Stimulated activated CD8-positive, alpha-beta memory T cell treated with anti-CD3 and anti-CD28 coated beads, Interleukin-7, amount 100 ng/mL, for 24 hours (primary cell): ENCODE data around the gene EMC6.
A peak's percentile ranks its signal among the peaks of the same experiment; 100 is the strongest.

Experiments
- DNase-seq: peaks from one replicate; pipeline ENCODE4 v3.0.0-alpha.2; 2020; ENCODE audit warnings: low read depth

The EMC6 gene

DNA sequence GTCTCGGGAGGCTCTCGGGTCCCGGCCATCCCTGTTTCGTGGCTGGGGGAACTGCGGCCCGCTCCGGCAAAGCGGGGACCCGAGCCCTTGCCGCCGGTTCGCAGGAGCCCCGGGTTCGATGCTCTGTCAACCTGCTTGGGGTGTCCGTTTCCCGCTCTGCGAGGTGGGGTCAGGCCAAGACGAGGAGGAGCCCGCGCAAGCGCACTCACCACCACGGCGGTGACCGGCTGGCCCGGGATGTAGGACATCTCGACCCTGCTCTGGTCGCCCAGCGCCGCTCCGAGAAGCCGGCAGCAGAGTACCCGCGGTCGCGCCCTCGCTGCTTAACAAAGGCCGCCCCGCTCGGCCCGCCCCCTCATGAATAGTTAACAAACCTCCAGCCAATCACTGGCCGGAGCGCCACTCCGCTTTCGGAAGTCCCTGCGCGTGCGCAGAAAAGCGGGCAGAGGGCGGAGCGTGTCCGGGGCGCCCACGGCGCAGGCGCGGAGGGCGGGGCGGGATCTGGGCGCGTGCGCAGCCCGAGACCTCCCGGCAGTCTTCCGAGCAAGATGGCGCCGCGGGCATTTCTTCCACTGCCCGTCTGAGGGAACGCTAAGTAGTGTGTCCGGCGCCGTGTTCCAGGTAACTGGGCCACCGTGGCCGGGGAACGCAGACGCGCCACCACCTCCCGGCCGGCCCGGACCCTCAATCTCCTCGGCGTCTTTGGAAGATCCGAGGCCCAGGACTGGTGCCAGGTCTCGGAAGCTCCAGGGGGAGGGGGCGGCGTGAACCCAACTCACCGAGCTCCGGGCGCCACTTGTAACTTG lies at the start of gene EMC6, which contains the start of gene TAX1BP3:
TSS of gene EMC6 (plus strand) at position 534 of the 806 bp plus-strand sequence. CDS start 335 bp downstream, outside the sequence.
TSS of gene TAX1BP3 (minus strand) at position 300 of the 806 bp plus-strand sequence. CDS start at position 248, 52 bp downstream.
- peak; percentile 96 for DNase-seq

DNA sequence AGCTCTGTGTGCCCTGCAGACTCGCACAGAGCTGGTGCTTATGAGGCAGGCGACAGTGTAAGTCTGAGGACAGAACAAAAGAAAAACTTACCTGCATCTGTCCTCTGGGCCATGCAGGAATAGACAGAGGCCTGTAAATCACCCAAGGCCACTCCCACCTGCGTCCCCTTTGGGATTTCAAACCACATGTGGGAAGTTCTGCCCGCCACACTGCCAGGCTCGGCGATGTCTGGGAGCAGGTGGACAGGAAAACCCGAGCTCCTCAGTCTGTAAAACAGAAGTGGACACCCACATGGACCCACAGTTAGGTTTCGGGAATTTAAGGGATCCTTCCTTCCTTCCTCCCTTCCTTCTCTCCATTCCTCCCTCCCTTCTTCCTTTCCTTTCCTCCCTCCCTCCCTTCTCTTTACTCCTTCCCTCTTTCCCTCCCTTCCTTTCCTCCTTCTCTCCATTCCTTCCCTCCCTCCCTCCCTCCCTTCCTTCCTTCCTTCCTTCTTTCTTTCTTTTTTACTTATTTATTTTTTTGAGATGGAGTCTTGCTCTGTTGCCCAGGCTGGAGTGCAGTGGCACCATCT lies 47.4 kb upstream of the EMC6 start:
- DNase-seq: no peak

DNA sequence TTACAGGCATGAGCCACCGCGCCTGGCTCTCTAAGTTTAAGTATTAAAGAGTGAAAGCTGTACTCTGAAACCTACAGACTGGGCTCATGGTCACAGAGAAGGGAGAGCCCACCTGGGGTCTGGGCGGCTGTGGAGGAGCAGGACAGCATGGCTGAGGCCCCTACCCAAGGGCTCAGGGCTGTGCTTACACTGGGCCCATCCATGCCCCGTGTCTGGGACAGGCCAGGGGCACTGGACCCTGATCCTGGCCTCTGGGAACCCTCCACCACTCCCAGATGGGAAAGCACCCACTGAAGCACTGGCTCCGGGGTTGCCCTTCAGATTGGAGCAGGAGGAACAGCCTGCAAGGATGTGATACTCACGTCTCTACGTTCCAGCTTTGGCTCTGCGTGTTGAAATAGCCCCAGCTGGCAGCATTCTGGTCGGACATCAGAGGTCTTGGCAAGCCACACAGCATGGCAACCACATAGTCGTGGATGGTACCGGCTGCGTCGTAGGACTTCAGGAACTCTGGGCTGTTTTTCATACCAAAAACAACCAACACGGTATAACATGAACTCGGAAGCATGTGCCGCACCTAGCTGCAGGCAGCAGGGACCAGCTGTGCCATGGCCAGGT lies 45.5 kb upstream of the EMC6 start:
- DNase-seq: no peak

DNA sequence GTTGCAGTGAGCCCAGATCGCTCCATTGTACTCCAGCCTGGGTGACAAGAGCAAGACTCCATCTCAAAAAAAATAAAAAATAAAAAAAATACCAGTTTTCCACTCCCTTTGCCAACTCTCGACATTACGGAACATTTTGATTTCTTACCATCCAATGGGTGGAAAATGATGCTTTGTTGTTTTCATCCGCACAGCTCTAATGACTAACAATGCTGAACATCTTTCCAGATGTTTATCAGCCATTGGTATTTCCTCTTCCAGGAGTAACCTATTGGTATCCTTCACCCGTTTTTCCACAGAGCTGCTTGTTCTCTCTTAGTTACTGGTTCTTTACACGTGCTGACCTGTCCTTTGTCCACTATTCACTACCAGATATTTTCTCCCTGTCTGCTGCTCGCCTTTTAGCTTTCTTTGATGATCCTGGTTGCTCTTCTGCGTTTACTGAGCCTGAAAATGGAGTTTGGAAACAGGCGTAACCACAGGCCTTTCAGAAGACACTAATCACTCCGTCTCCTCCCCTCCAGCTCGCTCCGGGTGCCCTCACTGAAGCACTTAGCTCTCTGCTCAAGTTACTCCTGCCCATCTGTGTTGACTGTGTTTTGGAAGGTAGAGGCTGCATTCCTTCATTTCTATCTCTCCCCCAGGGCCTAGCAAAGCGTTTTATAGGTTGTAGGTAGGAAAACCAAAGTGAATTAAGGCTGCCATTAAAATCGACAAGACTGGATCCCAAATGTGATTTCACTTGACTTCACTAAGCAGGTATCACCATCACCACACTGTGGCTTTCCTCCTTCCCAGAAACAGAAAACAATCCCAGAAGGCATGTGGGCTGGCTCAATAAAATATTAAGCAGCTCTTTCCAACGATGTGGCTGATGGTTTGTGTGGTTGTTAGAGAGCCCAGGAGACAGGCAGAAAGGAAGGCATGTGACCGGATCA lies 41.5 kb upstream of the EMC6 start:
- no peak for DNase-seq

DNA sequence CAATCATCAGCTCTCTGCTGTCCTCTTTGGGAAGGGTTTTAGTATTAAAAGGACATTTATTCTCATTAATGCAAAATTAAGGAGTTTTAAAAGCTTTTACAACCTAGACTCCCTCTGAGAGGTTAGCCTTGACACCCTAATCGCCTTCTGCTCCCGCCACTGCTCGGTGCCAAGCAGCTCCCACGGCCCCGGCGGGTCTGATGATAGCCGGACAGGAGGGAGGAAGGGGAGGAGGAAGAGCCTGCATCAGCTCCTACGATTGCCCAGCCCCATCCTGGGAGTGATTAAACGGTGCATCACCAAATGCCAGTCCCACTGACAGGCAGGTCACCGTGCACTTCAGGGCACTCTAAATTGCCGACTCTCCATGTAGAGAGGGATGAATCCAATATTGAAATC lies 40.8 kb upstream of the EMC6 start:
- DNase-seq: no peak

DNA sequence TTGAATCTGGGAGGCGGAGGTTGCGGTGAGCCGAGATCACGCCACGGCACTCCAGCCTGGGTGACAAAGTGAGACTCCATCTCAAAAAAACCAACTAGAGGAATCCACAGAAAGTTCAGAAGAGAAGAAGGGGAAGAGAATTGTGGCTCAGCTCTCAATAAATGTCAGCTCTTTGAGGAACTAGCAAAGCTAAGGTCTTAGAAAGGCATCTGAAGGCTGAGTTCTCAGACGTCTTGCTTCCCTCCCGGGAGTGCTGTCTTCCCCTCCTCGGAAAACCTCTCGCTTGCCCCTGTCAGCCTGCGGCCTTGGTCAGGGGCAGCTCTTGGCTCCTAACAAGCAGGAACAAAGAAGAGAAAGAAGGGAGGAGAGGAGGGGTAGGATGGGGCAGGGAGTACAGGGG lies 37.8 kb upstream of the EMC6 start:
- no peak for DNase-seq

DNA sequence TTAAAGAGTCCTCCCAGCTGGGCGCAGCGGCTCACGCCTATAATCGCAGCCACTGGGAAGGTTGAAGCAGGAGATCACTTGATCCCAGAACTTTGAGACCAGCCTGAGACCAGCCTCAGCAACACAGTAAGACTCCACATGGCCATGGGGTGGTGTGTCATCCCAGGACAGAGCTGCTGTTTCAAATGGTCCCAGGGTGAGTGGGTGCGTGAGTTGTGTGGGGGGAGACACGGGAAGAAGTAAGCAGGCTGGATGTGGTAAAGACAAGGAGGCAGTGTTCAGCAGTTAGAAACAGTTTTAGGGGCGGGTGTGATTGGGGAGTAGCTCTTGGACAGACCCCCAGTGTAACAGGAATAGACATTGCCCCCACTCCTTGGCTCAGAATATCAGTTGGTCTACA lies 36.3 kb upstream of the EMC6 start:
- no peak for DNase-seq

DNA sequence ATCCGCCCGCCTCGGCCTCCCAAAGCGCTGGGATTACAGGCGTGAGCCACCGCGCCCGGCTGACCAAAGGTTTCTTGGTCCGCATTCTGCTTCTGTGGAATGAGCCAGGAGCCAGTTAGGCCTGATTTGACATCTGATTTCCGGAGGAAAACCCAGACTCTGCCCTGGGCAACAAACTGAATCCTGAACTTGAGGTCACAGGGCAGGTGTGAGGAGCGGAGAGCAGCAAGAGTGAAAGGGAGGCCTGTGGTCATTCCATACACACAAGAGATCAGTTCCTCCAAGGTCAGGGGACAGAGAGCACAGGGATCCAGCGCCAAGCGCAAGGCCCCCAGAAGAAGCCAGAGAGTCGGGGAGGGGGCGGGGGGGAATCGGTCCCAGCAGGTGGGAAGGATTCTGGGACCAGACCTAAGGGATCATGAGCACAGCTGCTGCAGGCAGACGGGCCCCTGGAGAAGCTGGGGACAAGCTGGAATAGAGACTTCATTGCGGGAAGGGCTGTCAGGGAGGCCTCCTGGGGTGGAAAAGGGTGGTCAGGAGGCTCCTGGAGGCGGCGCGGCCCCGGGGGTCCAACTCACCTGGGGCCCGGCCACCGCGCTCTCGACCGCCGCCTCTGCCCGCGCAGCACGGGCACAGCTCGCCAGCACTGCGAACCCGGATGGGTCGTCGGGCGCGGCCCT lies 33.0 kb upstream of the EMC6 start:
- DNase-seq: no peak

DNA sequence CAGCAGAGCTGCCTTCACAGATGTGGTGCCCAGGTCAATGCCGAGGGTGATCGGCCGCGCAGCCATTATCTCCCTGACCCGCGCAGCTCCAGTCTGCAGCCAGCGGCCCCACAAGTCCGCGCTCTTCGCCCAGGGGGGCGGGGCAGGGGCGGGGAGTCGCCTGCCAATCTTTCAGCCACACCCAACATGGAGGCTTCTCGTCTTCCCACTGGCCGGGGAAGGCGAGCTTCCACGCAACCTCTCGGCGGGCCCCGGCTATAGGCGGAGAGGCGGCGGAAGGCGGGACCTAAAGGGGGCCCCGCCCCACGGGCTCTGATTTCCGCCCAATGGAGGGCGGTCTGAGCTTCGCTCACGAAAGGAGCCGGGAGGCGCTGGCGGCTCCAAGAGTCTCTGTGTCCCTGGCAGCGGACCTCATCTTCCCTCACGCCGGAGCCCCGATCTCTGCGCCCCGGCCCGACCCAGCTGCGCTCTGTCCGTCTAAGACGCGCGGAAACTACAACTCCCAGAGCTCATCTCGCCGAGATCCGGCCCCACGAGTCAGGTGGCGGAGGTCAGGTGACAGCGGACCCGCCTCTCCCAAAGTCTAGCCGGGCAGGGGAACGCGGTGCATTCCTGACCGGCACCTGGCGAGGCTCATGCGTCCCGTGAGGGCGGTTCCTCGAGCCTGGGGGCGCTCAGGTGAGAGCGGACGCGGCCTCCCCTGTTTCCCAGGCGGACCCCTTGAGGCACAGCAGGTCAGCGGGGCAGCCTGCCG lies 32.3 kb upstream of the EMC6 start, which contains the start of the genes CTNS and SHPK:
TSS of gene CTNS (plus strand) at position 607 of the 754 bp plus-strand sequence. CDS start 3,447 bp downstream, outside the sequence.
TSS of gene SHPK (minus strand) at position 97 of the 754 bp plus-strand sequence. CDS start at position 66, 31 bp downstream.
- DNase-seq: peak; percentile 88

DNA sequence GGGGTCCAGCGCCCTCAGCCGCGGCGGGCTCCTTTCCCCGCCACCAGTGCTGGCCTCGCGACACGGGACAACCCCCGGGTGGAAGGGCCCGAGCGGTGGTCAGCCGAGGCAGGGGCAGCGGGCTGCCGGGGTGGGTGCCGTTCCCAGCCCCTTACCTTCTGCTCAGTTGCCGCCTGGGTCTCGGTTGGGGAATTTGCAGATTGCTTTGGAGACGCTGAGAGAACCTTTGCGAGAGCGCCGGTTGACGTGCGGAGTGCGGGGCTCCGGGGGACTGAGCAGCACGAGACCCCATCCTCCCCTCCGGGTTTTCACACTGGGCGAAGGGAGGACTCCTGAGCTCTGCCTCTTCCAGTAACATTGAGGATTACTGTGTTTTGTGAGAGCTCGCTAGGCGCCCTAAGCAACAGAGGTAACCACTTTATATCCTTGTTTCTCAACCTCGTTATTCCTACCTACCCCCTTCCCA lies 31.7 kb upstream of the EMC6 start:
- DNase-seq: no peak

DNA sequence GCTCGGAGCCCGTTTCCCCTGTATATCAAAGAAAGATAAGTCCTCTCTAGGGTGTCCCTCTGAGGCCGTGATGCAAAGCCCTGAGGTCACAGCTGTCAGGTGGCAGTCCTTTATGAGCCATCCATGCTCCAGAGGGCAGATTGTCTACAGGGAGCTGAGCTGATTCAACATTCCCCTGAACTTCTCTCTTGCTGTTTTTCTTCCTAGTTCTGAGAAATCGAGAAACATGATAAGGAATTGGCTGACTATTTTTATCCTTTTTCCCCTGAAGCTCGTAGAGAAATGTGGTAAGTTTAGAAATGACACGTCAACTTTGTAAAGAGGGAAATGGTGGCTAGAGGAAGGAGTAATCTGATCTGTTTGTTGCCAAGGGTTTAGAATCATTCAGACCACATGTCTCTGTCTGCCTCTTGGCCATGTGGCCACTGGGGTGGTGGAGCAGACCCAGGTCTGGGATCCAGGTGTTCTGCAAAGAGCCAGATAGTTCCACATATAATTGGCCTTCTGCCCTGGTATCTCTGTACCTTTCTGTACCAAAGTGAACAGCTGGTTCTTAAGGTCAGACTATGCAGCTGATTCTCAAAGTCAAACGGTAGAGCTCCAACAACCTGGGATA lies 28.5 kb upstream of the EMC6 start:
- no peak for DNase-seq

DNA sequence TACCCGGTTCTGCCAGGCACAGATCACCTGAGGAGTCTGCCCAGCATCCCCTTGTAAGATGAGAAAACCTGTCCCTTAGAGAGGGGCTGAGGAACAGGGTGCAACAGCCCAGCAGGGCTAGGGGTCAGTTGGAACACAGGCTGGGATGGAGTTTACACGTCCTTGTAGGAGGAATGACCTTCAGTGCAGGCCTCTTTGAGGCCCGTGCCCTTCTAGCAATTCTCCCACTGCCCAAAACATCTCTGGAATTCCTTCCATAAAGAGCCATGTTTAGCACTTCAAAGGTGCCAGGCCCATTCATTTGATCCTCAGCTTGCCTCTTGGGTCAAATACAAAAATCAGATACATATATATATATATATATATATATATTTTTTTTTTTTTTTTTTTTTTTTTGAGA lies 27.6 kb upstream of the EMC6 start:
- no peak for DNase-seq

DNA sequence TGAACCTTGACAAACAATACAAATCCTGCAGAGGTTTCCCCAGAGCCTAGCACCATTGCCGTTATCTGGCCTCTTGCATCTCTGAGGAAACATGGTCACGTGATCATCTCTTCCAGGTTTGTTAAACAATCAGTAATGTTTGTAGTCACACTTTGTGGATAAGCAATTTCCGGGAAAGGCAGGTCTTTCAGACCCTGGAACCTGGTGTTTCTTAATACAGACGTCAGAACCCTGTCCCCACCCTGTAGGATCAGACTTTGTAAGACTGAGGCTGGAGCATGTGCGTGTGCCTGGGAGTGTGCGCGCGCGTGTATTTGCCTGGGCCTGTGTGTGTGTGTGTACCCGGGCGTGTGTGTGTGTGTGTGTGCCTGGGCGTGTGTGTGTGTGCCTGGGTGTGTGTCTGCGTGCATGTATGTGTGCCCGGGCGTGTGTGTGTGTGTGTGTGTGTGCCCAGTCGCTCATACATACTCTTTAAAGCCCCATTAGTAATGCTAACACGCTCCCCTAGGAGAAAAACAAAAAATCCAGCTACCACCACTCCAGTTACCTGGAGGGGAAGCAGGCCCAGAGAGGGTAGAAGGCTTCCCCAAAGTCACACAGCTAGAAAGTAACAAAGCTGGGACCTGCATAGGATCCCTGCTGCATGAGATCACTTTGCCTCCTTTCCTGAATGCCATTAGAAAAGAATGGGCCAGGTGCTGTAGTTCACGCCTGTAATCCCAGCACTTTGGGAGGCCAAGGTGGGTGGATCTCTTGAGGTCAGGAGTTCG lies 26.7 kb upstream of the EMC6 start:
- no peak for DNase-seq

DNA sequence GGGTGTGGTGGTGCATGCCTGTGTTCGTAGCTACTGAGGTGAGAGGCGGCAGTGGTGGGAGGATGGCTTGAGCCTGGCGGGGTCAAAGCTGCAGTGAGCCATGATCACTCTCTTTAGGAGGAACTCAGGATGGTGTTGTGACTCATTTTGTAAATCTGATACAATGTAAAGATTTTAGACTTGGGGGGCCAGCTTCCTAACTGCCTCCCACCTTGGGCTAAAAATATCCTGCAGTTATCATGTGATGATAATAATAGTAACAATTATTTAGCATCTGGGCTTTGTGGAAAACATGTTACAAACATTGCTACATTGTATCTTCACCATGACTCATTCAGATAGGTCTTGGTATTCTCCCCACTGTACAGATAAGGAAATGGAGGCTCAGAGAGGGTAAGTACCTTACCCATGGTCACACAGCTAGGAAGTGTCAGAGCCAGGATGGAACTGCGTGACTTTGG lies 24.7 kb upstream of the EMC6 start:
- DNase-seq: no peak

DNA sequence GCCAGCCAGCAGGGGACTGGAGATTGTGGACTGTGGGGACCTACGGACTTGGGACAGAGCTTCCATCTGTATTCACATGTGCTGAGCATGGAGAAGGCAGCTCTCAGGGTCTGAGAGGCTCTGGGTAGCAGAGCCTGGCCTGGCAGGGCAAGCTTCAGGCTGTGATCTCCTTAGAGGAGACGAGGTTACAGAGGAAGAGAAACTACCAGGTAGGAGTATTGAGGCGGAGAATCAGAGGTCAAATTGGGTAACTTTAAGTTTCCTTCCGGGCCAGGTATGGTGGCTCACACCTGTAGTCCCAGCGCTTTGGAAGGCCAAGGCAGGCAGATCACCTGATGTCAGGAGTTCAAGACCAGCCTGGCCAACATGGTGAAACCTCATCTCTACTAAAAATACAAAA lies 23.3 kb upstream of the EMC6 start:
- no peak for DNase-seq

DNA sequence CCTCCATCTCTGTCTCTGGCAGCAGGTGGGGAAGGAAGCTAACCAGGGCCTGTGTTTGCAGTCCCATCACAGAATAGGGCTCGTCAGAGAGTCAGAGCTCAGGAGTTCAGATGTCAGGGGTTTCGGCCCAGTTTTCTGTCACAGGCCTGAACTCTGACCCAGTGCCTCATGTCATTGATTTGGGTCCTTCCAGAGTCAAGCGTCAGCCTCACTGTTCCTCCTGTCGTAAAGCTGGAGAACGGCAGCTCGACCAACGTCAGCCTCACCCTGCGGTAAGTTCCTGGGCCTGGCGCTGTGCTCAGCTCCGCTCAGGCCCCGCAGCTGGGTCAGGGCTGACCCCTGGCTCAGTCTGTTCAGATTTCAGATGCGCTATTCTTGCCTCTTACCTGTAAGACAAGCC lies 21.4 kb upstream of the EMC6 start:
- DNase-seq: no peak

DNA sequence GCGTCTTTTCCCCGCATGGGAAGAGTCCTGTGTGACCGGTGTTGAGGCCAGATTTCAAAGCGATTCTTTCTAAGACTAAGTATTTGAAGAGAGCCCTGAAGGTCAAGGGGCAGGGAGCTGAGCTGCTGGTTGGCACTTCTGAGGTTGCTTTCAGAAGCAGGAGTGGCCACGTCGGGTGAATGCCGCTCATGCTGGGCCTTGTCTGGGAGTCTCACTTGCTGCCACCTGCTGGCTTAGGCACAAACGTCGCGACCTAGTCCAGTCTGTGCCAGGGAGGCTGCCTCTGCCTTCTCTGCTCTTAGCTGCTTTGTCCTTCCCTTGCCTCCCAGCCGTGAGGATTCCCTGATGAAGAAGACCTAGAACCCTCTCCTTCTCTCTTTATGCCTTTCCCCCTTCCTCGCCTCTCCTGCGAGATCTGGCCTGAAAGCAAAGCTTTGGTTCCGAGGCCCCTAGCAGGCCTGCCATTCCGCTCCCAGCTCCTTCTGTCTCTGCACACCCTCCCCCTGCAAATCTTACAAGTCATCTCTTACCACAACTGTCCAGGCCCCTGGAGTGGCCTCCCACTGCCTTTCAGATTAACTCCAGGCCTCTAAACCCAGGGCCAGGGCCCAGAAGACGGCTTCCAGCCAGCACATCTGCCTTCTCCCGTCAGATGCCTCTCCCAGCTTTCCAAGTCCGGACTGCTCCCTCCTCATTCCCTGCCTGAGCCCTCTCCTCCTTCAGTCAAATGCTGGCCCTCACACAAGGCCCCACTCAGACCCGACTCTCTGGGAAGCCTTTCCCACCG lies 20.6 kb upstream of the EMC6 start:
- no peak for DNase-seq

DNA sequence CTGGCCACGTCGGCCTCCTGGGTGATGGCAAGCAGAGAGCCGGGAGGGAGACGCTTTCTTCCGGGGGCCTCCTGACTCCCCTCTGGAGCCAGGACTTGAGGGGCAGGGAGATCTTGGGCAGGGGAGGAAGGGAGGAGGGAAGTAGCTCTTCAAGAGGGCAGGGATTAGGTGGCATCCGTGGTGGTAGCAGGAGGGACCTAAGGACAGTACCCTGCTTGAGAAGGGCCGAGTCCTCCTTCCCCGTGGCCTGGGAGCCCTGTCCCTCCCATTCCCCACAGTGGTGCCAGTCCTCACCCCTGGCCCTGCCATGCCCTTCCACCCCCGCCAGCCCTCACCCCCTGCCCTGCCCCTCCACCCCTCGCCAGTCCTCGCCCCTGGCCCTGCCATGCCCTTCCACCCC lies 12.8 kb upstream of the EMC6 start:
- no peak for DNase-seq
